Measurements from ENCODE around the gene NASP.

Gene NASP

GRCh38 chr1:45583666-45584350 is at the start of gene NASP:
Gene NASP, plus strand, starts transcription at chr1:45584041. Its CDS starts 106 bp downstream, at chr1:45584147.
- DNase-seq (ENCODE audit: low read depth): peak; percentile 57

GRCh38 chr1:45535988-45536766 is 47.7 kb upstream of the NASP start:
- DNase-seq (ENCODE audit: low read depth): no peak

- no peak for DNase-seq (ENCODE audit: low read depth)
These were observed 47.0 kb upstream of the NASP start for GRCh38 chr1:45536886-45537285.

GRCh38 chr1:45541193-45541592 is 42.6 kb upstream of the NASP start:
- DNase-seq (ENCODE audit: low read depth): no peak

GRCh38 chr1:45542591-45542990 is 41.2 kb upstream of the NASP start:
- no peak for DNase-seq (ENCODE audit: low read depth)

- no peak for DNase-seq (ENCODE audit: low read depth)
These were observed 40.0 kb upstream of the NASP start for GRCh38 chr1:45543581-45544417.

GRCh38 chr1:45544530-45544929 is 39.3 kb upstream of the NASP start:
- no peak for DNase-seq (ENCODE audit: low read depth)

GRCh38 chr1:45545019-45545493 is 38.8 kb upstream of the NASP start:
- DNase-seq (ENCODE audit: low read depth): no peak

- no peak for DNase-seq (ENCODE audit: low read depth)
These were observed 38.1 kb upstream of the NASP start for GRCh38 chr1:45545553-45546310.

- peak; percentile 65 for DNase-seq (ENCODE audit: low read depth)
These were observed 33.2 kb upstream of the NASP start, which contains the start of gene AKR1A1 for GRCh38 chr1:45550401-45551351. Gene AKR1A1, plus strand, starts transcription at chr1:45550826. Its CDS starts 10,969 bp downstream, at chr1:45561795.

- no peak for DNase-seq (ENCODE audit: low read depth)
These were observed 32.2 kb upstream of the NASP start for GRCh38 chr1:45551684-45552083.

- DNase-seq (ENCODE audit: low read depth): no peak
These were observed 31.5 kb upstream of the NASP start for GRCh38 chr1:45552331-45552730.

GRCh38 chr1:45554198-45554597 is 29.6 kb upstream of the NASP start:
- DNase-seq (ENCODE audit: low read depth): no peak

- DNase-seq (ENCODE audit: low read depth): no peak
These were observed 26.4 kb upstream of the NASP start for GRCh38 chr1:45557422-45557944.

- peak; percentile 43 for DNase-seq (ENCODE audit: low read depth)
These were observed 20.0 kb upstream of the NASP start for GRCh38 chr1:45563843-45564242.

- DNase-seq (ENCODE audit: low read depth): no peak
These were observed 17.1 kb upstream of the NASP start for GRCh38 chr1:45566722-45567121.

GRCh38 chr1:45567911-45568310 is 15.9 kb upstream of the NASP start:
- DNase-seq (ENCODE audit: low read depth): no peak

GRCh38 chr1:45568421-45568820 is 15.4 kb upstream of the NASP start:
- no peak for DNase-seq (ENCODE audit: low read depth)

GRCh38 chr1:45569571-45569961 is 14.3 kb upstream of the NASP start:
- DNase-seq (ENCODE audit: low read depth): no peak

GRCh38 chr1:45569962-45570581 is 13.8 kb upstream of the NASP start:
- DNase-seq (ENCODE audit: low read depth): peak; percentile 54

All from stromal cell of bone marrow (primary cell).